H9 (cell line): ENCODE data around the gene PLB1. TPM values are rescaled to one million over a fixed set of nuclear protein-coding genes. Genes with fewer than 3 reads are reported as not detected.

Experiments used
- DNase-seq: peaks from one replicate; pipeline ENCODE4 v3.0.0-alpha.2; 2017
- H2AFZ ChIP-seq: one replicate; pipeline ENCODE4 v1.6.1; 2013; ENCODE audit warnings: mild to moderate bottlenecking, low read length, control low read depth, moderate library complexity
- H2AK5ac ChIP-seq: 2 replicates; pipeline ENCODE4 v1.6.1; 2013; ENCODE audit warnings: low read length, control low read depth, mixed read lengths; ENCODE audit not compliant: insufficient read length
- H2BK120ac ChIP-seq: one replicate; pipeline ENCODE4 v1.6.1; 2013; ENCODE audit warnings: low read depth, mild to moderate bottlenecking, low read length, control low read depth, inconsistent platforms; ENCODE audit not compliant: poor library complexity, severe bottlenecking
- H2BK12ac ChIP-seq: 2 replicates; pipeline ENCODE4 v1.6.1; 2013; ENCODE audit warnings: low read length, control low read depth, mixed read lengths, low read depth; ENCODE audit not compliant: insufficient read length
- H2BK15ac ChIP-seq: 2 replicates; pipeline ENCODE4 v1.6.1; 2013; ENCODE audit warnings: low read depth, low read length, control low read depth
- H2BK20ac ChIP-seq: one replicate; pipeline ENCODE4 v1.6.1; 2013; ENCODE audit warnings: low read depth, mild to moderate bottlenecking, low read length, control low read depth, inconsistent platforms; ENCODE audit not compliant: poor library complexity, severe bottlenecking
- H2BK5ac ChIP-seq: 2 replicates; pipeline ENCODE4 v1.6.1; 2013; ENCODE audit warnings: low read length, control low read depth, mixed read lengths; ENCODE audit not compliant: insufficient read length
- H3K14ac ChIP-seq: 2 replicates; pipeline ENCODE4 v1.6.1; 2013; ENCODE audit warnings: low read length, control low read depth; ENCODE audit not compliant: insufficient read depth
- H3K18ac ChIP-seq: 2 replicates; pipeline ENCODE4 v1.6.1; 2013; ENCODE audit warnings: low read depth, mild to moderate bottlenecking, mixed read lengths, low read length, control low read depth; ENCODE audit not compliant: insufficient read length
- H3K23ac ChIP-seq: 2 replicates; pipeline ENCODE4 v1.6.1; 2013; ENCODE audit warnings: low read length, control low read depth, mixed read lengths, low read depth; ENCODE audit not compliant: insufficient read length
- H3K23me2 ChIP-seq: 2 replicates; pipeline ENCODE4 v1.6.1; 2013; ENCODE audit warnings: low read depth, mild to moderate bottlenecking, mixed read lengths, low read length, control low read depth; ENCODE audit not compliant: insufficient read length, poor library complexity, severe bottlenecking
- H3K27ac ChIP-seq: 2 replicates; pipeline ENCODE4 v1.5.1; 2013; ENCODE audit warnings: low read length, control low read depth, mixed read lengths, low read depth; ENCODE audit not compliant: insufficient read length
- H3K27me3 ChIP-seq: 2 replicates; pipeline ENCODE4 v1.6.1; 2013; ENCODE audit warnings: low read length, control low read depth, inconsistent platforms; ENCODE audit not compliant: insufficient read depth
- H3K4ac ChIP-seq: 2 replicates; pipeline ENCODE4 v1.6.1; 2013; ENCODE audit warnings: low read depth, mild to moderate bottlenecking, control low read depth, inconsistent platforms, low read length, moderate library complexity
- H3K4me1 ChIP-seq: 2 replicates; pipeline ENCODE4 v1.6.1; 2013; ENCODE audit warnings: low read length, control low read depth, inconsistent platforms; ENCODE audit not compliant: insufficient read depth
- H3K4me2 ChIP-seq: 2 replicates; pipeline ENCODE4 v1.6.1; 2013; ENCODE audit warnings: low read length, control low read depth, mixed read lengths; ENCODE audit not compliant: insufficient read length, insufficient read depth
- H3K56ac ChIP-seq: 2 replicates; pipeline ENCODE4 v1.6.1; 2013; ENCODE audit warnings: low read depth, mild to moderate bottlenecking, mixed read lengths, low read length, control low read depth; ENCODE audit not compliant: insufficient read length
- H3K79me1 ChIP-seq: 2 replicates; pipeline ENCODE4 v1.6.1; 2013; ENCODE audit warnings: low read depth, mild to moderate bottlenecking, moderate library complexity, low read length, control low read depth, inconsistent platforms; ENCODE audit not compliant: insufficient read depth, poor library complexity, severe bottlenecking
- H3K79me2 ChIP-seq: 2 replicates; pipeline ENCODE4 v1.6.1; 2013; ENCODE audit warnings: low read length, control low read depth, inconsistent platforms; ENCODE audit not compliant: insufficient read depth
- H3K9ac ChIP-seq: 2 replicates; pipeline ENCODE4 v1.6.1; 2013; ENCODE audit warnings: low read length, control low read depth, mixed read lengths; ENCODE audit not compliant: insufficient read length; ENCODE audit errors: extremely low read depth
- H3K9me3 ChIP-seq: one replicate; pipeline ENCODE4 v1.6.1; 2013; ENCODE audit warnings: low read depth, low read length, inconsistent platforms; ENCODE audit not compliant: control insufficient read depth
- H3T11ph ChIP-seq: one replicate; pipeline ENCODE4 v1.6.1; 2013; ENCODE audit warnings: mild to moderate bottlenecking, low read length, control low read depth, inconsistent platforms
- H4K20me1 ChIP-seq: one replicate; pipeline ENCODE4 v1.6.1; 2013; ENCODE audit not compliant: control insufficient read depth, insufficient read length, insufficient read depth
- H4K5ac ChIP-seq: 2 replicates; pipeline ENCODE4 v1.6.1; 2013; ENCODE audit warnings: low read depth, mild to moderate bottlenecking, mixed read lengths, low read length, control low read depth; ENCODE audit not compliant: insufficient read length
- H4K8ac ChIP-seq: replicated peaks from 2 replicates; pipeline ENCODE4 v1.6.1; 2013; ENCODE audit warnings: low read length, control low read depth, mixed read lengths, low read depth; ENCODE audit not compliant: insufficient read length
- H4K91ac ChIP-seq: 2 replicates; pipeline ENCODE4 v1.6.1; 2013; ENCODE audit warnings: low read depth, mild to moderate bottlenecking, moderate library complexity, mixed read lengths, low read length, control low read depth; ENCODE audit not compliant: insufficient read length
- H3K27ac Mint-ChIP-seq, 3 experiments: 2 replicates in 2 of 3; 3 replicates in 1 of 3; pipeline ENCODE4 v1.8.0; 2020 to 2021; ENCODE audit warnings: mixed read lengths in 3 of 3, mild to moderate bottlenecking in 1 of 3, moderate library complexity in 1 of 3
- H3K27me3 Mint-ChIP-seq: 2 replicates; pipeline ENCODE4 v1.8.0; 2021; ENCODE audit warnings: low read depth, mild to moderate bottlenecking, moderate library complexity, mixed read lengths
- H3K36me3 Mint-ChIP-seq, 3 experiments: 2 replicates in 2 of 3; 3 replicates in 1 of 3; pipeline ENCODE4 v1.8.0; 2020 to 2021; ENCODE audit warnings: low read depth in 3 of 3, mixed read lengths in 3 of 3; ENCODE audit not compliant: insufficient read depth in 1 of 3
- H3K4me1 Mint-ChIP-seq, 2 experiments: 2 replicates each; pipeline ENCODE4 v1.8.0; 2020; ENCODE audit warnings: mixed read lengths in 2 of 2
- H3K4me3 Mint-ChIP-seq, 2 experiments: 2 replicates in 1 of 2; 3 replicates in 1 of 2; pipeline ENCODE4 v1.8.0; 2020 to 2021; ENCODE audit warnings: mild to moderate bottlenecking in 2 of 2, mixed read lengths in 2 of 2, moderate library complexity in 1 of 2
- H3K9me3 Mint-ChIP-seq, 2 experiments: 2 replicates in 1 of 2; 3 replicates in 1 of 2; pipeline ENCODE4 v1.8.0; 2020; ENCODE audit warnings: mild to moderate bottlenecking in 2 of 2, mixed read lengths in 2 of 2, moderate library complexity in 1 of 2
- WGBS: extraction: QIAGEN DNeasy Blood & Tissue Kit; methylation state at CpG from one replicate; pipeline ENCODE4 v1.1.7; 2013; ENCODE audit warnings: missing lambda C conversion rate, low lambda C conversion rate, mixed read lengths; ENCODE audit not compliant: insufficient read length; ENCODE audit errors: extremely low coverage; 5-methylcytosine and 5-hydroxymethylcytosine counted together
- total RNA-seq: library from RNA; stranded (reverse); gene quantifications from 2 replicates; pipeline ENCODE4 v1.2.1, GENCODE V29; 2021
- TF ChIP-seq, protein P1 (sequence below): fragments of 200-600 bp; sonication (generic); conservative IDR thresholded peaks from 3 replicates; pipeline ENCODE4 v1.8.0; 2021; ENCODE audit warnings: antibody characterized with exemption, mild to moderate bottlenecking

PLB1 gene
- total RNA-seq, 1 experiment from 2014 or later, result not detected

DNA sequence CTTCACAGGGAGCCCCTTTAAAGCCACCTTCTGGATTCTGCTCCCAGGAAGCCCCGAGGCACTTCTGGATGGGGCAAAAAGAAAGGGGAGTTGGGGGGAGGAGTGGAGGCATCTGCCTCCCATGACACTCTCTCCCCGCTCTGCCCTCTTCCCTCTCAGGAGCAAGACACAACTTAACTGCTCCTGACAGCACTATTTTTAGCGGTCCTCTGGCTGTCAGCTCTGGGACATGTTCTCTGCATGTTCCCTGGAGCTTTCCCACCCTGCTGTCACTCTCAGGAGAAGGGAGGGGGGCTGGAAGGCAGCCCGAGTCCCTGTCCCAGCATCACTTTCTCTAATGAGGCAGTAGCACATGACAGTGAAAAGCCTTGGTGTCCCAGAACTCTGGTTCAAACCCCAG lies 32.3 kb downstream of the PLB1 start:
- H3K23ac ChIP-seq, result no peak overlapping the region
- H3K27me3 ChIP-seq, result no peaks in the 10 kb centered on the region; the same call in 1 of the 2 replicates
- H3K9me3 ChIP-seq, result no peaks in the 10 kb centered on the region
- no peak overlapping the region for H4K91ac ChIP-seq
- Mint-ChIP-seq H3K27me3 (peaks cover 18% of the 10 kb centered on the region), H3K27ac (no peak overlapping the region), H3K4me3 (no peak overlapping the region), H3K4me1 (peaks cover 5 to 9% of the 10 kb centered on the region in 2 experiments; a peak in 3 of 4 replicates), H3K9me3 (no peaks in the 10 kb centered on the region; a peak in 1 of 5 replicates), H3K36me3 (no peaks in the 10 kb centered on the region)
- H3K79me1 ChIP-seq, result no peaks in the 10 kb centered on the region
- H4K20me1 ChIP-seq, result no peaks in the 10 kb centered on the region
- H2BK15ac ChIP-seq, result no peak overlapping the region
- H3K4me2 ChIP-seq, result no peak overlapping the region
- H2BK20ac ChIP-seq, result no peak overlapping the region
- no peak overlapping the region for H4K5ac ChIP-seq
- H2BK12ac ChIP-seq, result no peak overlapping the region
- no peak overlapping the region for H3K27ac ChIP-seq
- H3K4ac ChIP-seq, result no peak overlapping the region
- no peaks in the 10 kb centered on the region for H3K23me2 ChIP-seq
- no peak overlapping the region for H2AK5ac ChIP-seq
- H3K18ac ChIP-seq, result no peak overlapping the region
- H3K56ac ChIP-seq, result no peak overlapping the region
- no peak overlapping the region for H2BK120ac ChIP-seq
- H2AFZ ChIP-seq, result no peak overlapping the region
- no CpG with 5 or more reads among the region's 4 CpGs for WGBS
- H4K8ac ChIP-seq, result no peak overlapping the region
- DNase-seq, result no peak
- no peak overlapping the region for H2BK5ac ChIP-seq
- TF ChIP-seq, protein P1, sequence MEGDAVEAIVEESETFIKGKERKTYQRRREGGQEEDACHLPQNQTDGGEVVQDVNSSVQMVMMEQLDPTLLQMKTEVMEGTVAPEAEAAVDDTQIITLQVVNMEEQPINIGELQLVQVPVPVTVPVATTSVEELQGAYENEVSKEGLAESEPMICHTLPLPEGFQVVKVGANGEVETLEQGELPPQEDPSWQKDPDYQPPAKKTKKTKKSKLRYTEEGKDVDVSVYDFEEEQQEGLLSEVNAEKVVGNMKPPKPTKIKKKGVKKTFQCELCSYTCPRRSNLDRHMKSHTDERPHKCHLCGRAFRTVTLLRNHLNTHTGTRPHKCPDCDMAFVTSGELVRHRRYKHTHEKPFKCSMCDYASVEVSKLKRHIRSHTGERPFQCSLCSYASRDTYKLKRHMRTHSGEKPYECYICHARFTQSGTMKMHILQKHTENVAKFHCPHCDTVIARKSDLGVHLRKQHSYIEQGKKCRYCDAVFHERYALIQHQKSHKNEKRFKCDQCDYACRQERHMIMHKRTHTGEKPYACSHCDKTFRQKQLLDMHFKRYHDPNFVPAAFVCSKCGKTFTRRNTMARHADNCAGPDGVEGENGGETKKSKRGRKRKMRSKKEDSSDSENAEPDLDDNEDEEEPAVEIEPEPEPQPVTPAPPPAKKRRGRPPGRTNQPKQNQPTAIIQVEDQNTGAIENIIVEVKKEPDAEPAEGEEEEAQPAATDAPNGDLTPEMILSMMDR, result no peak
- no peaks in the 10 kb centered on the region for H3K79me2 ChIP-seq
- no peak overlapping the region for H3K14ac ChIP-seq
- no peaks in the 10 kb centered on the region for H3K4me1 ChIP-seq
- no peak overlapping the region for H3K9ac ChIP-seq
- H3T11ph ChIP-seq, result no peak overlapping the region
